ENCODE results near the gene ABCB9.
"Not testable (repeated sequence)": the region's sequence is repeated elsewhere in the genome, so short reads cannot be mapped to it uniquely, and the experiment has no call there.

Gene ABCB9

GRCh38 chr12:122955156-122955555 lies 11.1 kb downstream of the ABCB9 start:
- H3K27me3 Mint-ChIP-seq = no peaks in the 10 kb centered on the region
- no peak overlapping the region for H3K27ac Mint-ChIP-seq
- H3K4me3 Mint-ChIP-seq = no peak overlapping the region
- no peak for ATAC-seq (replicated peaks)
- H3K36me3 Mint-ChIP-seq (ENCODE audit: insufficient read depth) = peaks cover 2% of the 10 kb centered on the region
- peaks cover 0 to 4% of the 10 kb centered on the region in 2 donors for H3K4me1 Mint-ChIP-seq (ENCODE audit: low read depth in 2 of 2)
- H3K9me3 Mint-ChIP-seq = no peaks in the 10 kb centered on the region
- DNase-seq = no peak

GRCh38 chr12:122951979-122952892 lies 14.0 kb downstream of the ABCB9 start:
- H3K27ac Mint-ChIP-seq = peak overlapping the region in 1 of 2 donors; percentile 29
- ATAC-seq (replicated peaks) (peak; percentile 99), DNase-seq (peak; percentile 69 to 73 (median 69))

GRCh38 chr12:122951406-122951805 lies 14.9 kb downstream of the ABCB9 start:
- H3K27me3 Mint-ChIP-seq = no peaks in the 10 kb centered on the region
- DNase-seq (no peak), ATAC-seq (replicated peaks) (no peak)

More at GRCh38 chr12:122951979-122952892, 14.0 kb downstream of the ABCB9 start:
- no peaks in the 10 kb centered on the region for H3K27me3 Mint-ChIP-seq
- no peaks in the 10 kb centered on the region for H3K9me3 Mint-ChIP-seq
- peaks cover 11% of the 10 kb centered on the region in 2 donors for H3K4me1 Mint-ChIP-seq (ENCODE audit: low read depth in 2 of 2)
- H3K4me3 Mint-ChIP-seq = no peak overlapping the region
- peaks cover 10% of the 10 kb centered on the region for H3K36me3 Mint-ChIP-seq (ENCODE audit: insufficient read depth)

GRCh38 chr12:122949816-122950675 lies 16.2 kb downstream of the ABCB9 start:
- DNase-seq = no peak
- Mint-ChIP-seq H3K9me3 (no peaks in the 10 kb centered on the region), H3K4me3 (no peak overlapping the region), H3K4me1 (ENCODE audit: low read depth in 2 of 2) (peaks cover 19 to 22% of the 10 kb centered on the region in 2 donors), H3K36me3 (ENCODE audit: insufficient read depth) (peaks cover 10% of the 10 kb centered on the region), H3K27ac (peak overlapping the region in 1 of 2 donors; percentile 29), H3K27me3 (no peaks in the 10 kb centered on the region)
- no peak for ATAC-seq (replicated peaks)

More at GRCh38 chr12:122951406-122951805, 14.9 kb downstream of the ABCB9 start:
- H3K4me3 Mint-ChIP-seq = no peak overlapping the region
- no peak overlapping the region for H3K27ac Mint-ChIP-seq
- H3K36me3 Mint-ChIP-seq (ENCODE audit: insufficient read depth) = peaks cover 10% of the 10 kb centered on the region
- H3K4me1 Mint-ChIP-seq (ENCODE audit: low read depth in 2 of 2) = peaks cover 19% of the 10 kb centered on the region in 2 donors
- H3K9me3 Mint-ChIP-seq = no peaks in the 10 kb centered on the region

GRCh38 chr12:122949405-122949804 lies 16.9 kb downstream of the ABCB9 start:
- peaks cover 19 to 22% of the 10 kb centered on the region in 2 donors for H3K4me1 Mint-ChIP-seq (ENCODE audit: low read depth in 2 of 2)
- no peaks in the 10 kb centered on the region for H3K9me3 Mint-ChIP-seq
- no peaks in the 10 kb centered on the region for H3K27me3 Mint-ChIP-seq
- peak overlapping the region in 1 of 2 donors; percentile 29 for H3K27ac Mint-ChIP-seq
- no peak for ATAC-seq (replicated peaks)
- H3K4me3 Mint-ChIP-seq = no peak overlapping the region
- H3K36me3 Mint-ChIP-seq (ENCODE audit: insufficient read depth) = peaks cover 10% of the 10 kb centered on the region
- DNase-seq = no peak

GRCh38 chr12:122948605-122949004 lies 17.7 kb downstream of the ABCB9 start:
- peak overlapping the region; percentile 27 to 29 for H3K27ac Mint-ChIP-seq
- DNase-seq (no peak), ATAC-seq (replicated peaks) (no peak)
- H3K36me3 Mint-ChIP-seq (ENCODE audit: insufficient read depth) = peaks cover 10% of the 10 kb centered on the region
- no peaks in the 10 kb centered on the region for H3K9me3 Mint-ChIP-seq
- H3K27me3 Mint-ChIP-seq = no peaks in the 10 kb centered on the region
- H3K4me1 Mint-ChIP-seq (ENCODE audit: low read depth in 2 of 2) = peaks cover 19 to 24% of the 10 kb centered on the region in 2 donors
- H3K4me3 Mint-ChIP-seq = no peak overlapping the region

GRCh38 chr12:122947352-122947792 lies 18.9 kb downstream of the ABCB9 start:
- Mint-ChIP-seq H3K9me3 (no peaks in the 10 kb centered on the region), H3K4me1 (ENCODE audit: low read depth in 2 of 2) (peaks cover 28 to 35% of the 10 kb centered on the region in 2 donors), H3K27ac (peak overlapping the region; percentile 90 to 93), H3K4me3 (peak overlapping the region; percentile 68 to 78), H3K27me3 (no peaks in the 10 kb centered on the region), H3K36me3 (ENCODE audit: insufficient read depth) (peaks cover 12% of the 10 kb centered on the region)
- ATAC-seq (replicated peaks) (no peak), DNase-seq (no peak)

GRCh38 chr12:122946690-122947341 lies 19.4 kb downstream of the ABCB9 start:
- ATAC-seq (replicated peaks) (peak; percentile 91), DNase-seq (peak; percentile 41 to 51 (median 48))
- H3K4me3 Mint-ChIP-seq = peak overlapping the region; percentile 68 to 78
- H3K36me3 Mint-ChIP-seq (ENCODE audit: insufficient read depth) = peaks cover 13% of the 10 kb centered on the region
- H3K27me3 Mint-ChIP-seq = no peaks in the 10 kb centered on the region
- H3K27ac Mint-ChIP-seq = peak overlapping the region; percentile 90 to 93
- no peaks in the 10 kb centered on the region for H3K9me3 Mint-ChIP-seq
- H3K4me1 Mint-ChIP-seq (ENCODE audit: low read depth in 2 of 2) = peaks cover 28 to 36% of the 10 kb centered on the region in 2 donors

- DNase-seq (no peak), ATAC-seq (replicated peaks) (no peak)
- H3K36me3 Mint-ChIP-seq (ENCODE audit: insufficient read depth) = peaks cover 11% of the 10 kb centered on the region
- no peaks in the 10 kb centered on the region for H3K27me3 Mint-ChIP-seq
- H3K9me3 Mint-ChIP-seq = no peaks in the 10 kb centered on the region
- H3K4me1 Mint-ChIP-seq (ENCODE audit: low read depth in 2 of 2) = peaks cover 28 to 38% of the 10 kb centered on the region in 2 donors
- no peak overlapping the region for H3K4me3 Mint-ChIP-seq
- H3K27ac Mint-ChIP-seq = peak overlapping the region; percentile 35 to 57
Measured at GRCh38 chr12:122944605-122945592, 21.4 kb downstream of the ABCB9 start.

GRCh38 chr12:122943196-122943595 lies 23.1 kb downstream of the ABCB9 start:
- Mint-ChIP-seq H3K4me3 (peak overlapping the region in 1 of 2 donors; percentile 70), H3K36me3 (ENCODE audit: insufficient read depth) (peaks cover 7% of the 10 kb centered on the region), H3K9me3 (no peaks in the 10 kb centered on the region), H3K27ac (peak overlapping the region; percentile 77 to 81), H3K4me1 (ENCODE audit: low read depth in 2 of 2) (peaks cover 23 to 35% of the 10 kb centered on the region in 2 donors), H3K27me3 (no peaks in the 10 kb centered on the region)
- no peak for DNase-seq
- no peak for ATAC-seq (replicated peaks)

- DNase-seq = no peak
- Mint-ChIP-seq H3K4me3 (no peak overlapping the region), H3K9me3 (no peaks in the 10 kb centered on the region), H3K27me3 (no peaks in the 10 kb centered on the region), H3K27ac (peak overlapping the region; percentile 77 to 81), H3K4me1 (ENCODE audit: low read depth in 2 of 2) (peaks cover 20 to 33% of the 10 kb centered on the region in 2 donors), H3K36me3 (ENCODE audit: insufficient read depth) (peaks cover 4% of the 10 kb centered on the region)
- peak; percentile 43 for ATAC-seq (replicated peaks)
Measured at GRCh38 chr12:122942637-122943036, 23.6 kb downstream of the ABCB9 start.

GRCh38 chr12:122941351-122941750 lies 24.9 kb downstream of the ABCB9 start:
- H3K4me3 Mint-ChIP-seq; H3K27me3 Mint-ChIP-seq; DNase-seq; H3K36me3 Mint-ChIP-seq (ENCODE audit: insufficient read depth); ATAC-seq (replicated peaks); H3K9me3 Mint-ChIP-seq; H3K27ac Mint-ChIP-seq: not testable (repeated sequence)
- H3K4me1 Mint-ChIP-seq (ENCODE audit: low read depth in 2 of 2) = peaks cover 9 to 22% of the 10 kb centered on the region in 2 donors

All from effector memory CD8-positive, alpha-beta T cell (primary cell).